HEK293 (cell line): ENCODE data around the gene NELL1.

Experiments
- CTCF ChIA-PET: fragments of 350-600 bp; formaldehyde crosslinking; extraction: SDS; loops from one replicate; lab custom pipeline; 2021; ENCODE audit warnings: antibody characterized with exemption; lab: Yijun Ruan, JAX
- POLR2A ChIA-PET: fragments of 300-600 bp; formaldehyde crosslinking; extraction: SDS; loops from one replicate; lab custom pipeline; 2020; ENCODE audit warnings: antibody characterized with exemption, inconsistent platforms; lab: Yijun Ruan, JAX
- H3K27ac ChIP-seq: fragments of 200-500 bp; sonication (Bioruptor generic); 2 replicates; pipeline ENCODE4 v1.5.1; 2014; ENCODE audit warnings: low read depth, low read length, control low read depth, inconsistent platforms; ENCODE audit errors: extremely low read depth
- H3K36me3 ChIP-seq, 2 experiments: fragments of 200-500 bp in 1 of 2; sonication (Bioruptor generic) in 1 of 2; 1 replicate in 1 of 2; 2 replicates in 1 of 2; pipeline ENCODE4 v1.5.1; 2014 to 2017; ENCODE audit warnings: inconsistent platforms in 2 of 2, low read length in 2 of 2; ENCODE audit not compliant: control insufficient read depth in 2 of 2, insufficient read depth in 1 of 2
- H3K4me1 ChIP-seq: fragments of 200-500 bp; sonication (Bioruptor generic); 2 replicates; pipeline ENCODE4 v1.5.1; 2014; ENCODE audit warnings: mild to moderate bottlenecking, low read length, inconsistent platforms; ENCODE audit not compliant: control insufficient read depth, insufficient read depth
- H3K4me3 ChIP-seq: 2 replicates; pipeline ENCODE4 v1.5.1; 2011; ENCODE audit warnings: low read depth, mild to moderate bottlenecking, control low read depth, low read length, moderate library complexity
- H3K9me3 ChIP-seq: fragments of 200-500 bp; sonication (Bioruptor generic); 2 replicates; pipeline ENCODE4 v1.5.1; 2014; ENCODE audit warnings: low read depth, low read length, inconsistent platforms; ENCODE audit not compliant: control insufficient read depth, insufficient read depth
- ELK4 ChIP-seq: IDR thresholded peaks from 2 replicates; pipeline ENCODE4 v1.6.1; 2011; ENCODE audit warnings: mild to moderate bottlenecking, low read depth, low read length, borderline replicate concordance
- GLI2 ChIP-seq: fragments of 450-650 bp; formaldehyde crosslinking; IDR thresholded peaks from 2 replicates; pipeline ENCODE4; 2017; ENCODE audit warnings: missing biosample characterization, missing genetic modification characterization, low read depth, borderline replicate concordance
- IKZF3 ChIP-seq: fragments of 450-650 bp; IDR thresholded peaks from 2 replicates; pipeline ENCODE4 v1.5.0; 2018; ENCODE audit warnings: missing biosample characterization, mild to moderate bottlenecking, missing genetic modification characterization, moderate library complexity
- OVOL3 ChIP-seq: fragments of 450-650 bp; formaldehyde crosslinking; IDR thresholded peaks from 2 replicates; pipeline ENCODE4 v1.5.1; 2016; ENCODE audit warnings: missing biosample characterization, missing genetic modification characterization
- PBX3 ChIP-seq: sonication (generic); formaldehyde crosslinking; IDR thresholded peaks from 2 replicates; pipeline ENCODE4 v1.8.1; 2022; ENCODE audit warnings: mild to moderate bottlenecking, moderate library complexity, missing genetic modification reagents
- SETDB1 ChIP-seq: IDR thresholded peaks from one replicate; pipeline ENCODE4 v1.6.1; 2017; ENCODE audit warnings: mild to moderate bottlenecking, low read length, moderate library complexity, mixed read lengths; ENCODE audit not compliant: insufficient read length
- TRIM28 ChIP-seq: IDR thresholded peaks from 2 replicates; pipeline ENCODE4 v1.6.1; 2011; ENCODE audit warnings: low read length, control low read depth, borderline replicate concordance
- ZNF24 ChIP-seq: fragments of 450-650 bp; formaldehyde crosslinking; IDR thresholded peaks from 2 replicates; pipeline ENCODE4 v1.5.1; 2016; ENCODE audit warnings: missing biosample characterization, missing genetic modification characterization
- ZNF266 ChIP-seq: fragments of 450-650 bp; formaldehyde crosslinking; IDR thresholded peaks from 2 replicates; pipeline ENCODE4 v1.5.1; 2016; ENCODE audit warnings: missing biosample characterization, missing genetic modification characterization, low read depth
- ZNF311 ChIP-seq: fragments of 450-650 bp; formaldehyde crosslinking; IDR thresholded peaks from 2 replicates; pipeline ENCODE4 v1.5.1; 2017; ENCODE audit warnings: missing biosample characterization, missing genetic modification characterization, borderline replicate concordance
- ZNF324 ChIP-seq: fragments of 450-650 bp; formaldehyde crosslinking; IDR thresholded peaks from 2 replicates; pipeline ENCODE4 v1.5.1; 2016; ENCODE audit warnings: missing biosample characterization, missing genetic modification characterization
- ZNF341 ChIP-seq: fragments of 450-650 bp; formaldehyde crosslinking; IDR thresholded peaks from 2 replicates; pipeline ENCODE4; 2016; ENCODE audit warnings: low read depth, missing biosample characterization, missing genetic modification characterization
- ZNF37A ChIP-seq: fragments of 450-650 bp; IDR thresholded peaks from 2 replicates; pipeline ENCODE4 v1.5.1; 2018; ENCODE audit warnings: missing biosample characterization, missing genetic modification characterization
- ZNF416 ChIP-seq: fragments of 450-650 bp; formaldehyde crosslinking; IDR thresholded peaks from 2 replicates; pipeline ENCODE4 v1.5.1; 2016; ENCODE audit warnings: missing biosample characterization, missing genetic modification characterization
- ZNF473 ChIP-seq: fragments of 450-650 bp; formaldehyde crosslinking; IDR thresholded peaks from 2 replicates; pipeline ENCODE4 v1.5.1; 2017; ENCODE audit warnings: missing biosample characterization, missing genetic modification characterization
- ZNF48 ChIP-seq: fragments of 450-650 bp; formaldehyde crosslinking; IDR thresholded peaks from 2 replicates; pipeline ENCODE4 v1.5.1; 2016; ENCODE audit warnings: missing biosample characterization, missing genetic modification characterization
- ZNF488 ChIP-seq: fragments of 450-650 bp; formaldehyde crosslinking; IDR thresholded peaks from 2 replicates; pipeline ENCODE4 v1.5.1; 2016; ENCODE audit warnings: missing biosample characterization, missing genetic modification characterization
- ZNF513 ChIP-seq: fragments of 450-650 bp; IDR thresholded peaks from 2 replicates; pipeline ENCODE4 v1.5.1; 2018; ENCODE audit warnings: missing biosample characterization, missing genetic modification characterization
- ZNF529 ChIP-seq: fragments of 450-650 bp; formaldehyde crosslinking; IDR thresholded peaks from 2 replicates; pipeline ENCODE4 v1.5.1; 2017; ENCODE audit warnings: missing genetic modification characterization, missing biosample characterization; ENCODE audit not compliant: insufficient replicate concordance
- ZNF621 ChIP-seq: fragments of 450-650 bp; formaldehyde crosslinking; IDR thresholded peaks from 2 replicates; pipeline ENCODE4 v1.5.1; 2017; ENCODE audit warnings: missing biosample characterization, missing genetic modification characterization
- ZNF654 ChIP-seq: fragments of 450-650 bp; formaldehyde crosslinking; IDR thresholded peaks from 2 replicates; pipeline ENCODE4 v1.5.1; 2016; ENCODE audit warnings: low read depth, missing biosample characterization, missing genetic modification characterization

NELL1 gene

GRCh38 chr11:20865161-20865560 is 195.8 kb downstream of the NELL1 start (continued):
- TF ChIP-seq ZNF513 (tag by site-specific recombination): no peak
- TF ChIP-seq OVOL3 (tag by site-specific recombination): no peak
- TF ChIP-seq ZNF266 (tag by site-specific recombination): no peak
- TF ChIP-seq ZNF311: no peak
- no peak for TF ChIP-seq ZNF48
- no peak for TF ChIP-seq ZNF24 (tag by site-specific recombination)
- TF ChIP-seq ZNF341 (tag by site-specific recombination): no peak
- TF ChIP-seq ZNF324 (tag by site-specific recombination): no peak
- TF ChIP-seq ELK4: no peak

GRCh38 chr11:20869123-20869522 is 199.7 kb downstream of the NELL1 start:
- ChIA-PET POLR2A (no interaction called here), CTCF (no interaction called here)
- no peak overlapping the region for H3K27ac ChIP-seq
- no peak for TF ChIP-seq TRIM28
- TF ChIP-seq ZNF473 (tag by site-specific recombination): no peak
- TF ChIP-seq ZNF416: no peak
- TF ChIP-seq ZNF621: no peak
- TF ChIP-seq ZNF37A: no peak
- TF ChIP-seq ZNF488 (tag by site-specific recombination): no peak
- no peak for TF ChIP-seq IKZF3
- TF ChIP-seq SETDB1: no peak
- TF ChIP-seq ZNF529 (tag by site-specific recombination): no peak
- TF ChIP-seq GLI2 (tag by site-specific recombination): no peak
- no peak overlapping the region for H3K4me3 ChIP-seq
- no peaks in the 10 kb centered on the region for H3K36me3 ChIP-seq
- H3K9me3 ChIP-seq: no peaks in the 10 kb centered on the region
- no peaks in the 10 kb centered on the region for H3K4me1 ChIP-seq

GRCh38 chr11:20873054-20873453 is 203.7 kb downstream of the NELL1 start:
- Histone ChIP-seq H3K36me3 (no peaks in the 10 kb centered on the region), H3K9me3 (no peaks in the 10 kb centered on the region)

GRCh38 chr11:20874358-20874757 is 205.0 kb downstream of the NELL1 start:
- TF ChIP-seq PBX3 (CRISPR knock-in tag): no peak
- Histone ChIP-seq H3K4me3 (no peak overlapping the region), H3K36me3 (no peaks in the 10 kb centered on the region), H3K27ac (no peak overlapping the region), H3K9me3 (no peaks in the 10 kb centered on the region), H3K4me1 (no peaks in the 10 kb centered on the region)
- ChIA-PET POLR2A (no interaction called here), CTCF (interaction anchor here (0.7 to 0.9 kb wide), 2 partner anchors 8 to 330 kb away, joined by 3 read pairs; no protein-coding TSS in a partner anchor)

More at GRCh38 chr11:20873054-20873453, 203.7 kb downstream of the NELL1 start:
- no peak overlapping the region for H3K27ac ChIP-seq
- H3K4me3 ChIP-seq: no peak overlapping the region
- ChIA-PET POLR2A (no interaction called here), CTCF (interaction anchor here (0.6 to 1.0 kb wide), 6 partner anchors 10 to 503 kb away, joined by 3 to 4 read pairs (median 3); no protein-coding TSS in a partner anchor)
- H3K4me1 ChIP-seq: no peaks in the 10 kb centered on the region
- TF ChIP-seq ZNF654 (tag by site-specific recombination) (0 out of 2 replicates have a peak, but pooled peaks have one; percentile 10), IKZF3 (no peak)
- TF ChIP-seq, all 188 proteins: peak for 1
